Testis (tissue), 3 donors: Measurements from ENCODE around the gene CNPY1. TPM values are rescaled to one million over a fixed set of nuclear protein-coding genes. Genes with fewer than 3 reads are reported as not detected.

Source experiments
- DNase-seq: peaks from one replicate; pipeline ENCODE4 v3.0.0-alpha.2; 2019
- H3K27ac ChIP-seq, 2 donors: fragments of 200-600 bp; sonication (generic); one replicate each; pipeline ENCODE4 v1.5.1; 2019
- H3K27me3 ChIP-seq: fragments of 200-600 bp; sonication (generic); one replicate; pipeline ENCODE4 v1.5.1; 2019
- H3K36me3 ChIP-seq: fragments of 200-600 bp; sonication (generic); one replicate; pipeline ENCODE4 v1.5.1; 2017; ENCODE audit warnings: low read depth; ENCODE audit errors: missing control alignments
- H3K4me1 ChIP-seq: fragments of 200-600 bp; sonication (generic); one replicate; pipeline ENCODE4 v1.5.1; 2019
- H3K4me3 ChIP-seq, 2 donors: fragments of 200-600 bp; sonication (generic); one replicate each; pipeline ENCODE4 v1.5.1; 2017 to 2019
- H3K9me3 ChIP-seq: fragments of 200-600 bp; sonication (generic); one replicate; pipeline ENCODE4 v1.5.1; 2017
- CTCF ChIP-seq, 3 experiments: fragments of 450-650 bp in 2 of 3; fragments of 200-600 bp in 1 of 3; sonication (generic) in 1 of 3; IDR thresholded peaks; one replicate each; pipeline ENCODE4 v1.5.1; 2016 to 2019; ENCODE audit warnings: antibody characterized with exemption in 3 of 3, mild to moderate bottlenecking in 2 of 3, moderate library complexity in 1 of 3
- POLR2A ChIP-seq: fragments of 450-650 bp; IDR thresholded peaks from one replicate; pipeline ENCODE4 v1.6.1; 2017; ENCODE audit warnings: antibody characterized with exemption, mild to moderate bottlenecking, moderate library complexity
- WGBS, 2 donors: methylation state at CpG; one replicate each; pipeline ENCODE4 v1.1.5; 2018; 5-methylcytosine and 5-hydroxymethylcytosine counted together
- intact Hi-C: fragments of 100-400 bp; cut with DNase I; formaldehyde crosslinking; loops from one replicate; pipeline ENCODE4 v1.15.1; 2023; ENCODE audit warnings: low total_unique reads
- polyA plus RNA-seq: library from polyadenylated mRNA; stranded (reverse); fragments of 350-450 nt; fragmentation: Illumina TruSeq; extraction: RNeasy Lipid Tissue Mini Kit (QIAGEN cat#74804); gene quantifications from one replicate; pipeline ENCODE4 v1.2.3, GENCODE V29; 2014; ENCODE audit warnings: low read depth, low replicate concordance; ENCODE audit not compliant: insufficient read depth
- total RNA-seq, 2 donors: library from RNA; depleted of rRNA; stranded (reverse); fragments of >200 nt; gene quantifications; one replicate each; pipeline ENCODE4 v1.2.3, GENCODE V29; 2016

CNPY1 gene
- total and polyA plus RNA-seq, 3 donors from 2014 or later, result 0.25 to 0.47 (median 0.31) TPM

GRCh38 chr7:155458111-155458877, 88.1 kb downstream of the CNPY1 start, which contains the start of gene EN2:
Gene EN2 (plus strand): TSS chr7:155458129. CDS start chr7:155458378, 249 bp downstream.
- intact Hi-C loops, result no loop called here
- H3K4me1 ChIP-seq, result peaks cover 22% of the 10 kb centered on the region
- 0 to 3% methylated on average over 19 to 59 of the region's 105 CpGs for WGBS, 2 donors
- DNase-seq, result no peak
- no peaks in the 10 kb centered on the region for H3K9me3 ChIP-seq
- peak within 1 kb of the TSS; percentile 22 to 54 for H3K4me3 ChIP-seq
- H3K27ac ChIP-seq, result no peak within 1 kb of the TSS
- no peaks in the 10 kb centered on the region for H3K36me3 ChIP-seq
- TF ChIP-seq CTCF (IDR thresholded peaks at IDR 0.05) (no peak), POLR2A (no peak)
- H3K27me3 ChIP-seq, result peaks cover 4% of the 10 kb centered on the region

GRCh38 chr7:155457544-155458110, 88.7 kb downstream of the CNPY1 start:
- intact Hi-C loops, result no loop called here
- Histone ChIP-seq H3K27me3 (peaks cover 4% of the 10 kb centered on the region), H3K27ac (no peak overlapping the region), H3K36me3 (no peaks in the 10 kb centered on the region), H3K4me1 (peaks cover 22% of the 10 kb centered on the region), H3K9me3 (no peaks in the 10 kb centered on the region), H3K4me3 (peak overlapping the region; percentile 22 to 54)
- WGBS, 2 donors, result 2 to 4% methylated on average over 14 to 58 of the region's 98 CpGs
- DNase-seq, result no peak
- TF ChIP-seq CTCF (IDR thresholded peaks at IDR 0.05), result no peak
- TF ChIP-seq POLR2A, result no peak

GRCh38 chr7:155456738-155457543, 89.4 kb downstream of the CNPY1 start:
- Histone ChIP-seq H3K36me3 (no peaks in the 10 kb centered on the region), H3K4me3 (peak overlapping the region; percentile 22 to 54), H3K27me3 (peaks cover 7% of the 10 kb centered on the region), H3K27ac (no peak overlapping the region), H3K9me3 (no peaks in the 10 kb centered on the region), H3K4me1 (peaks cover 22% of the 10 kb centered on the region)
- 2% methylated on average over 51 to 64 of the region's 69 CpGs for WGBS, 2 donors
- DNase-seq, result peak; percentile 81
- TF ChIP-seq POLR2A (no peak), CTCF (IDR thresholded peaks at IDR 0.05) (peak in 1 of 3 experiments; percentile 11)
- intact Hi-C loops, result no loop called here

GRCh38 chr7:155455776-155456737, 90.3 kb downstream of the CNPY1 start:
- intact Hi-C loops, result no loop called here
- H3K4me3 ChIP-seq, result no peak overlapping the region
- peaks cover 22% of the 10 kb centered on the region for H3K4me1 ChIP-seq

More at GRCh38 chr7:155455776-155456737, 90.3 kb downstream of the CNPY1 start:
- Histone ChIP-seq H3K9me3 (no peaks in the 10 kb centered on the region), H3K27me3 (peaks cover 11% of the 10 kb centered on the region), H3K36me3 (no peaks in the 10 kb centered on the region), H3K27ac (no peak overlapping the region)
- 8% methylated on average over 15 to 27 of the region's 27 CpGs for WGBS, 2 donors
- no peak for TF ChIP-seq CTCF (IDR thresholded peaks at IDR 0.05)
- no peak for TF ChIP-seq POLR2A
- DNase-seq, result no peak
